WTC11 (cell line): ENCODE results near the gene ACO2.

Source experiments
- AFF4 ChIP-seq: sonication (generic); formaldehyde crosslinking; IDR thresholded peaks from 2 replicates; pipeline ENCODE4 v1.8.1; 2023; ENCODE audit warnings: mild to moderate bottlenecking, missing genetic modification reagents, borderline replicate concordance
- AR ChIP-seq: fragments of 250-450 bp; sonication (Bioruptor Pico); IDR thresholded peaks from 2 replicates; pipeline ENCODE4 v1.9.0; 2021; ENCODE audit warnings: mild to moderate bottlenecking
- ATF2 ChIP-seq: sonication (generic); formaldehyde crosslinking; IDR thresholded peaks from 2 replicates; pipeline ENCODE4 v1.8.1; 2022; ENCODE audit warnings: low read depth, missing genetic modification reagents, borderline replicate concordance
- ATF3 ChIP-seq: sonication (generic); formaldehyde crosslinking; conservative IDR thresholded peaks from 2 replicates; pipeline ENCODE4 v1.8.1; 2022; ENCODE audit warnings: mild to moderate bottlenecking, missing genetic modification reagents
- CTCF ChIP-seq: fragments of 200-600 bp; IDR thresholded peaks from 2 replicates; pipeline ENCODE4 v1.8.0; 2022; ENCODE audit warnings: antibody characterized with exemption
- FOXJ3 ChIP-seq: sonication (generic); formaldehyde crosslinking; IDR thresholded peaks from 2 replicates; pipeline ENCODE4 v1.9.0; 2021; ENCODE audit warnings: missing genetic modification reagents, mild to moderate bottlenecking, borderline replicate concordance
- FOXK1 ChIP-seq: sonication (generic); formaldehyde crosslinking; IDR thresholded peaks from 2 replicates; pipeline ENCODE4 v1.8.0; 2022; ENCODE audit warnings: mild to moderate bottlenecking, moderate library complexity, missing genetic modification reagents
- NR1H2 ChIP-seq: sonication (generic); formaldehyde crosslinking; IDR thresholded peaks from 2 replicates; pipeline ENCODE4 v1.9.0; 2021; ENCODE audit warnings: mild to moderate bottlenecking, moderate library complexity, missing genetic modification reagents
- TCF7 ChIP-seq: sonication (generic); formaldehyde crosslinking; IDR thresholded peaks from 2 replicates; pipeline ENCODE4 v1.8.0; 2022; ENCODE audit warnings: mild to moderate bottlenecking, low read depth, missing genetic modification reagents, moderate library complexity
- ZNF423 ChIP-seq: fragments of 250-450 bp; sonication (Bioruptor Pico); IDR thresholded peaks from 2 replicates; pipeline ENCODE4 v2.1.2; 2022; ENCODE audit warnings: mild to moderate bottlenecking, moderate library complexity

- TF ChIP-seq AR (CRISPR knock-in tag), result no peak
- TF ChIP-seq CTCF, result no peak
- no peak for TF ChIP-seq FOXJ3
- no peak for TF ChIP-seq ZNF423 (CRISPR knock-in tag)
- TF ChIP-seq TCF7 (CRISPR knock-in tag), result no peak
- TF ChIP-seq ATF3 (CRISPR knock-in tag), result no peak
- no peak for TF ChIP-seq FOXK1 (CRISPR knock-in tag)
- no peak for TF ChIP-seq NR1H2 (CRISPR knock-in tag)
- TF ChIP-seq ATF2 (CRISPR knock-in tag), result no peak
- TF ChIP-seq AFF4, result no peak
These were observed 56.7 kb downstream of the ACO2 start for GRCh38 chr22:41525450-41526225.
